SK-N-SH (cell line): ENCODE results near the gene MAPK8IP3. TPM values are rescaled to one million over a fixed set of nuclear protein-coding genes. Genes with fewer than 3 reads are reported as not detected.

ENCODE experiments used
- CTCF ChIA-PET: fragments of 300-600, 350-600 bp; formaldehyde crosslinking; extraction: SDS; loops from one replicate; lab custom pipeline; 2021; lab: Yijun Ruan, JAX
- POLR2A ChIA-PET: fragments of 350-600 bp; sonication (Branson Sonifier 250); formaldehyde crosslinking; extraction: SDS; loops from one replicate; lab custom pipeline; 2020; ENCODE audit warnings: antibody characterized with exemption, inconsistent platforms; lab: Yijun Ruan, JAX
- DNase-seq: peaks from one replicate; pipeline ENCODE4 v3.0.0; 2012
- H2AFZ ChIP-seq: fragments of 200-600 bp; sonication (generic); 2 replicates; pipeline ENCODE4 v1.8.1; 2016; ENCODE audit warnings: antibody characterized with exemption, mild to moderate bottlenecking, low read depth
- H3F3A ChIP-seq: fragments of 200-600 bp; sonication (generic); replicated peaks from 2 replicates; pipeline ENCODE3; 2016; ENCODE audit warnings: antibody characterized with exemption, mild to moderate bottlenecking; ENCODE audit not compliant: insufficient read depth
- H3K27ac ChIP-seq, 2 experiments: fragments of 200-500 bp in 1 of 2; fragments of 200-600 bp in 1 of 2; sonication (Bioruptor generic) in 1 of 2; sonication (generic), shearing (Covaris generic) in 1 of 2; 2 replicates each; pipeline versions ENCODE4 v1.5.1 to v1.6.1; 2014 to 2016; ENCODE audit warnings: low read depth in 2 of 2, inconsistent platforms in 1 of 2, low read length in 1 of 2, mild to moderate bottlenecking in 1 of 2, mixed read lengths in 1 of 2
- H3K27me3 ChIP-seq: fragments of 200-600 bp; sonication (generic), shearing (Covaris generic); 2 replicates; pipeline ENCODE4 v1.6.1; 2016; ENCODE audit warnings: mixed run types; ENCODE audit not compliant: insufficient read depth
- H3K36me3 ChIP-seq, 2 experiments: fragments of 200-500 bp in 1 of 2; fragments of 200-600 bp in 1 of 2; sonication (Bioruptor generic) in 1 of 2; sonication (generic) in 1 of 2; replicated peaks in 1 of 2; 2 replicates each; pipeline versions ENCODE3 to v1.5.1; 2014 to 2016; ENCODE audit warnings: low read length in 1 of 2, mild to moderate bottlenecking in 1 of 2; ENCODE audit not compliant: insufficient read depth in 2 of 2, control insufficient read depth in 1 of 2
- H3K4me1 ChIP-seq, 2 experiments: fragments of 200-500 bp in 1 of 2; fragments of 200-600 bp in 1 of 2; sonication (Bioruptor generic) in 1 of 2; sonication (generic), shearing (Covaris generic) in 1 of 2; 2 replicates each; pipeline versions ENCODE4 v1.5.1 to v1.6.1; 2014 to 2016; ENCODE audit warnings: low read depth in 1 of 2, low read length in 1 of 2, mixed run types in 1 of 2; ENCODE audit not compliant: insufficient read depth in 2 of 2, control insufficient read depth in 1 of 2
- H3K4me2 ChIP-seq: fragments of 200-600 bp; sonication (generic), shearing (Covaris generic); 2 replicates; pipeline ENCODE4 v1.6.1; 2017; ENCODE audit warnings: mixed run types
- H3K4me3 ChIP-seq, 2 experiments: fragments of 200-500 bp in 1 of 2; fragments of 200-600 bp in 1 of 2; sonication (Bioruptor generic) in 1 of 2; sonication (generic), shearing (Covaris generic) in 1 of 2; 2 replicates each; pipeline versions ENCODE4 v1.5.1 to v1.8.1; 2014 to 2016; ENCODE audit warnings: low read depth in 2 of 2, inconsistent platforms in 1 of 2, low read length in 1 of 2, mild to moderate bottlenecking in 1 of 2, mixed read lengths in 1 of 2, moderate library complexity in 1 of 2
- H3K79me2 ChIP-seq: fragments of 200-600 bp; sonication (generic); 2 replicates; pipeline ENCODE4 v1.8.1; 2017; ENCODE audit warnings: mild to moderate bottlenecking; ENCODE audit not compliant: insufficient read depth
- H3K9ac ChIP-seq: fragments of 200-600 bp; sonication (generic); 2 replicates; pipeline ENCODE4 v1.6.1; 2017; ENCODE audit warnings: mixed run types
- H3K9me2 ChIP-seq: fragments of 200-600 bp; sonication (generic); 2 replicates; pipeline ENCODE4 v1.6.1; 2017; ENCODE audit warnings: mixed run types
- H3K9me3 ChIP-seq: fragments of 200-600 bp; sonication (generic); 2 replicates; pipeline ENCODE4 v1.6.1; 2017; ENCODE audit warnings: mixed run types, mild to moderate bottlenecking, moderate library complexity
- H4K20me1 ChIP-seq: fragments of 200-600 bp; sonication (generic); 2 replicates; pipeline ENCODE4 v1.6.1; 2017; ENCODE audit warnings: mild to moderate bottlenecking, mixed run types; ENCODE audit not compliant: insufficient read depth
- CHD2 ChIP-seq: fragments of 150-350 bp; IDR thresholded peaks from 2 replicates; pipeline ENCODE4 v1.6.1; 2018; ENCODE audit warnings: low read length; ENCODE audit not compliant: partially characterized antibody
- ELF1 ChIP-seq: IDR thresholded peaks from 2 replicates; pipeline ENCODE4 v1.4.0; 2012
- EP300 ChIP-seq, 2 experiments: IDR thresholded peaks; 2 replicates each; pipeline versions ENCODE4 v1.4.0 to v1.6.1; 2012; ENCODE audit warnings: borderline replicate concordance in 1 of 2, low read depth in 1 of 2, low read length in 1 of 2
- EZH2phosphoT487 ChIP-seq: fragments of 200-600 bp; sonication (generic); IDR thresholded peaks from 2 replicates; pipeline ENCODE4 v1.6.1; 2017; ENCODE audit warnings: low read depth, mixed run types, mild to moderate bottlenecking, antibody characterized with exemption, moderate library complexity, borderline replicate concordance
- FOXJ3 ChIP-seq: sonication (generic); formaldehyde crosslinking; IDR thresholded peaks from 2 replicates; pipeline ENCODE4 v1.5.1; 2020; ENCODE audit warnings: mild to moderate bottlenecking, missing genetic modification reagents
- FOXM1 ChIP-seq: IDR thresholded peaks from 2 replicates; pipeline ENCODE4 v1.4.0; 2012; ENCODE audit warnings: low read depth, mild to moderate bottlenecking
- GABPA ChIP-seq: IDR thresholded peaks from 2 replicates; pipeline ENCODE4 v1.4.0; 2012; ENCODE audit warnings: low read depth, mild to moderate bottlenecking
- GATA2 ChIP-seq: sonication (generic); formaldehyde crosslinking; IDR thresholded peaks from 2 replicates; pipeline ENCODE4 v1.5.0; 2020; ENCODE audit warnings: mild to moderate bottlenecking, missing genetic modification reagents
- JUND ChIP-seq: IDR thresholded peaks from 2 replicates; pipeline ENCODE4 v1.4.0; 2012
- MEF2A ChIP-seq: IDR thresholded peaks from 2 replicates; pipeline ENCODE4 v1.4.0; 2012; ENCODE audit warnings: low read depth, borderline replicate concordance
- NFIC ChIP-seq: IDR thresholded peaks from 2 replicates; pipeline ENCODE4 v1.4.0; 2012; ENCODE audit warnings: borderline replicate concordance
- NRF1 ChIP-seq: IDR thresholded peaks from 2 replicates; pipeline ENCODE4 v1.6.1; 2012; ENCODE audit warnings: low read depth, mild to moderate bottlenecking, low read length
- RAD21 ChIP-seq: IDR thresholded peaks from 2 replicates; pipeline ENCODE4 v1.6.1; 2012; ENCODE audit warnings: mild to moderate bottlenecking, low read length
- RCOR1 ChIP-seq: fragments of 150-350 bp; IDR thresholded peaks from 2 replicates; pipeline ENCODE4 v1.6.1; 2017; ENCODE audit warnings: antibody characterized with exemption, low read length
- RFX5 ChIP-seq: IDR thresholded peaks from 2 replicates; pipeline ENCODE4 v1.6.1; 2012; ENCODE audit warnings: mild to moderate bottlenecking, improper control_type of control experiment, low read length
- SIN3A ChIP-seq: IDR thresholded peaks from 2 replicates; pipeline ENCODE4 v1.6.1; 2012; ENCODE audit warnings: low read depth, mild to moderate bottlenecking, low read length, moderate library complexity, borderline replicate concordance
- SMC3 ChIP-seq: IDR thresholded peaks from 2 replicates; pipeline ENCODE4 v1.6.1; 2012; ENCODE audit warnings: low read depth, low read length, improper control_type of control experiment
- TAF1 ChIP-seq: IDR thresholded peaks from 2 replicates; pipeline ENCODE4 v1.6.1; 2012; ENCODE audit warnings: low read depth, mild to moderate bottlenecking, low read length, moderate library complexity, borderline replicate concordance
- TCF12 ChIP-seq: IDR thresholded peaks from 2 replicates; pipeline ENCODE4 v1.4.0; 2012
- TEAD4 ChIP-seq: IDR thresholded peaks from 2 replicates; pipeline ENCODE4 v1.4.0; 2012; ENCODE audit warnings: mild to moderate bottlenecking, borderline replicate concordance; ENCODE audit not compliant: insufficient read depth
- USF1 ChIP-seq: IDR thresholded peaks from 2 replicates; pipeline ENCODE4 v1.4.0; 2012; ENCODE audit warnings: low read depth, borderline replicate concordance
- USF2 ChIP-seq: fragments of 150-350 bp; IDR thresholded peaks from 2 replicates; pipeline ENCODE4 v1.6.1; 2017; ENCODE audit warnings: antibody characterized with exemption, low read length, low read depth, borderline replicate concordance
- WGBS: methylation state at CpG from one replicate; pipeline ENCODE4 v1.1.6; 2017; ENCODE audit warnings: low lambda C conversion rate; 5-methylcytosine and 5-hydroxymethylcytosine counted together
- polyA plus RNA-seq, 3 experiments: library from polyadenylated mRNA; depleted of rRNA; stranded (reverse); fragments of >200 nt; gene quantifications; 2 replicates each; pipeline ENCODE4 v1.2.3, GENCODE V29; 2012

Gene MAPK8IP3
- polyA plus RNA-seq, 1 of the 3 experiments (the other 2 are of a cell fraction), result 57.3 TPM

GRCh38 chr16:1705688-1706385 lies at the start of gene MAPK8IP3 (continued):
- no peak for TF ChIP-seq USF2
- no peak for TF ChIP-seq TCF12
- TF ChIP-seq GABPA, result peak; percentile 92
- TF ChIP-seq RAD21, result no peak
- no peak for TF ChIP-seq GATA2 (CRISPR knock-in tag)
- no peak; the same call in 1 of the 2 replicates for TF ChIP-seq NFIC
- no peak for TF ChIP-seq EZH2phosphoT487
- peak; percentile 31 for TF ChIP-seq NRF1
- TF ChIP-seq ELF1, result peak; percentile 78
- TF ChIP-seq EP300 (IDR thresholded peaks at IDR 0.05; ENCODE audit: borderline replicate concordance in 1 of 2, low read depth in 1 of 2, low read length in 1 of 2), result peak in 1 of 2 experiments; percentile 22; a peak in 1 of 4 replicates
- no peak for TF ChIP-seq TEAD4
- no peak for TF ChIP-seq FOXJ3
- TF ChIP-seq RFX5, result 0 out of 2 replicates have a peak, but pooled peaks have one; percentile 54
- TF ChIP-seq RCOR1, result 0 out of 2 replicates have a peak, but pooled peaks have one; percentile 8
- TF ChIP-seq CHD2, result peak; percentile 88
- TF ChIP-seq SMC3, result peak; percentile 33
- TF ChIP-seq SIN3A, result 0 out of 2 replicates have a peak, but pooled peaks have one; percentile 77
- TF ChIP-seq FOXM1, result no peak
- no peak; the same call in 1 of the 2 replicates for TF ChIP-seq JUND
- TF ChIP-seq USF1, result no peak
- TF ChIP-seq MEF2A, result no peak
- TF ChIP-seq, all 33 proteins: peak for 16

- Histone ChIP-seq H3K36me3 (peaks cover 7 to 65% of the 10 kb centered on the region in 2 experiments), H3K4me3 (no peak overlapping the region), H3K79me2 (no peaks in the 10 kb centered on the region), H3K9me3 (no peaks in the 10 kb centered on the region), H3K4me2 (no peak overlapping the region), H3K27me3 (no peaks in the 10 kb centered on the region), H3K4me1 (peaks cover 0 to 7% of the 10 kb centered on the region in 2 experiments; a peak in 1 of 4 replicates), H3K9ac (no peak overlapping the region), H3K27ac (no peak overlapping the region), H2AFZ (no peak overlapping the region), H4K20me1 (peaks cover under 1% of the 10 kb centered on the region; the same call in 1 of the 2 replicates), H3K9me2 (no peaks in the 10 kb centered on the region), H3F3A (no peaks in the 10 kb centered on the region)
- no peak for TF ChIP-seq TAF1
- ChIA-PET POLR2A (no interaction called here), CTCF (interaction anchor here (0.9 to 1.1 kb wide), 3 partner anchors 20 to 67 kb away, joined by 3 to 4 read pairs (median 3); no protein-coding TSS in a partner anchor)
- WGBS, result 82% methylated on average over 13 of the region's 24 CpGs
- DNase-seq, result peak; percentile 53
Measured at GRCh38 chr16:1656808-1657617, 49.0 kb upstream of the MAPK8IP3 start.
